ENCODE results near the gene ZRANB3. TPM values are rescaled to one million over a fixed set of nuclear protein-coding genes. Genes with fewer than 3 reads are reported as not detected.

ZRANB3 gene
- total RNA-seq, 2 experiments from 2014 or later = 11.6 to 27.0 TPM

DNA sequence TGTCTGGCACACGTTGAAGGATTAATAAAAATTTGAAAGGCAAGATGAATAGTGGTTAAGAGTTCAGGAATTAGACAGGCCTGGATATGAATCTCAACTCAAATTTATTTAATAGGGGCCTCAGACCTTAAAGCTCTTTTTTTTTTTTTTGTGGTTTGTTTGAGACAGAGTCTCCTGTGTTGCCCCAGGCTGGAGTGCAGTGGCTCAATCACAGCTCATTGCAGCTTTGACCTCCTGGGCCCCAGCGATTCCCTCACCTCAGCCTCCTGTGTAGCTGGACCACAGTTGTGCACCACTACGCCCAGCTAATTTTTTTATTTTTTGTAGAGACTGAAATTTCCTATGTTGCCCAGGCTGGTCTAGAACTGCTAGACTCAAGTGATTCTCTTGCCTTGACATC is 3.0 kb downstream of the ZRANB3 start:
- POLR2A ChIA-PET = interaction anchor here (0.6 to 1.6 kb wide), 3 partner anchors 9 to 788 kb away, joined by 3 to 5 read pairs (median 3); no protein-coding TSS in a partner anchor

DNA sequence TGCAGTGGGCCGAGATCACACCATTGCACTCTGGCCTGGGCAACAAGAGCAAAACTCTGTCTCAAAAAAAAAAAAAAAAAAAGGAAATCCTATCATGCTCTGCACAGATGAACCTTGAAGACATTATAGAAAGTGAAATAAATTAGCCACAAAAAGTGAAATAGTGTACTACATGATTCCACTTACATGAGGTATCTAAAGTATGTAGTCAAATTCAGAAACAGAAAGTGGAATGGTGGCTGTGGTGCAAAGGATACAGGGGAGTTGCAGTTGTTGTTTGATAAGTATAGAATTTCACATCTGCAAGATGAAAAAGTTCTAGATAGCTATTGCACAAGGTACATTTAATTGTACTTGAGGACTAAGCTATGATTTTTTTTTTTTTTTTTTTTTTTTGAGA is 5.2 kb downstream of the ZRANB3 start:
- CTCF ChIA-PET (ENCODE audit: unreplicated experiment) = no interaction called here
- Histone ChIP-seq H3K4me2 (ENCODE audit: low read length) (no peak overlapping the region), H3K9me2 (ENCODE audit: insufficient read depth, low read length) (no peaks in the 10 kb centered on the region), H3K79me2 (ENCODE audit: insufficient read depth, low read depth, low read length) (peaks cover 49% of the 10 kb centered on the region), H3K27ac (ENCODE audit: low read depth, low read length, poor library complexity, severe bottlenecking) (no peak overlapping the region), H2AFZ (ENCODE audit: low read length) (no peak overlapping the region), H3K4me3 (ENCODE audit: low read depth, low read length, poor library complexity, severe bottlenecking) (no peak overlapping the region), H3K9me3 (ENCODE audit: low read length) (no peaks in the 10 kb centered on the region), H3K36me3 (ENCODE audit: insufficient read depth, low read length) (peaks cover 18% of the 10 kb centered on the region), H3K4me1 (ENCODE audit: insufficient read depth, low read length, poor library complexity, severe bottlenecking) (peaks cover 21% of the 10 kb centered on the region), H4K20me1 (ENCODE audit: insufficient read depth, low read length) (no peaks in the 10 kb centered on the region)
- intact Hi-C loops (cut with micrococcal nuclease; ENCODE audit: unreplicated experiment) = no loop called here
- DNase-seq (ENCODE audit: low spot score) = no peak
- POLR2A ChIA-PET = interaction anchor here (0.6 to 0.7 kb wide), 6 partner anchors 12 to 472 kb away, joined by 3 to 10 read pairs (median 3); no protein-coding TSS in a partner anchor
- TF ChIP-seq EZH2phosphoT487 (IDR thresholded peaks at IDR 0.05; ENCODE audit: borderline replicate concordance, low read depth, low read length) = no peak
- TF ChIP-seq, protein P1, sequence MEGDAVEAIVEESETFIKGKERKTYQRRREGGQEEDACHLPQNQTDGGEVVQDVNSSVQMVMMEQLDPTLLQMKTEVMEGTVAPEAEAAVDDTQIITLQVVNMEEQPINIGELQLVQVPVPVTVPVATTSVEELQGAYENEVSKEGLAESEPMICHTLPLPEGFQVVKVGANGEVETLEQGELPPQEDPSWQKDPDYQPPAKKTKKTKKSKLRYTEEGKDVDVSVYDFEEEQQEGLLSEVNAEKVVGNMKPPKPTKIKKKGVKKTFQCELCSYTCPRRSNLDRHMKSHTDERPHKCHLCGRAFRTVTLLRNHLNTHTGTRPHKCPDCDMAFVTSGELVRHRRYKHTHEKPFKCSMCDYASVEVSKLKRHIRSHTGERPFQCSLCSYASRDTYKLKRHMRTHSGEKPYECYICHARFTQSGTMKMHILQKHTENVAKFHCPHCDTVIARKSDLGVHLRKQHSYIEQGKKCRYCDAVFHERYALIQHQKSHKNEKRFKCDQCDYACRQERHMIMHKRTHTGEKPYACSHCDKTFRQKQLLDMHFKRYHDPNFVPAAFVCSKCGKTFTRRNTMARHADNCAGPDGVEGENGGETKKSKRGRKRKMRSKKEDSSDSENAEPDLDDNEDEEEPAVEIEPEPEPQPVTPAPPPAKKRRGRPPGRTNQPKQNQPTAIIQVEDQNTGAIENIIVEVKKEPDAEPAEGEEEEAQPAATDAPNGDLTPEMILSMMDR (conservative IDR thresholded peaks at IDR 0.05; ENCODE audit: low read length) = no peak
- BruUV-seq (replicated peaks) = no TSS peak

More for the DNA sequence above, 3.0 kb downstream of the ZRANB3 start:
- Histone ChIP-seq H3K4me1 (ENCODE audit: insufficient read depth, low read length, poor library complexity, severe bottlenecking) (peaks cover 26% of the 10 kb centered on the region), H3K27ac (ENCODE audit: low read depth, low read length, poor library complexity, severe bottlenecking) (no peak overlapping the region), H3K79me2 (ENCODE audit: insufficient read depth, low read depth, low read length) (peaks cover 58% of the 10 kb centered on the region), H3K36me3 (ENCODE audit: insufficient read depth, low read length) (peaks cover 8% of the 10 kb centered on the region), H2AFZ (ENCODE audit: low read length) (no peak overlapping the region), H3K9me2 (ENCODE audit: insufficient read depth, low read length) (no peaks in the 10 kb centered on the region), H3K4me2 (ENCODE audit: low read length) (peak overlapping the region; percentile 68), H3K4me3 (ENCODE audit: low read depth, low read length, poor library complexity, severe bottlenecking) (peak overlapping the region; percentile 87), H3K9me3 (ENCODE audit: low read length) (no peaks in the 10 kb centered on the region), H4K20me1 (ENCODE audit: insufficient read depth, low read length) (peaks cover 5% of the 10 kb centered on the region; the same call in 1 of the 2 replicates)
- no peak for TF ChIP-seq EZH2phosphoT487 (IDR thresholded peaks at IDR 0.05; ENCODE audit: borderline replicate concordance, low read depth, low read length)
- TF ChIP-seq, protein P1 (conservative IDR thresholded peaks at IDR 0.05; ENCODE audit: low read length) = no peak
- CTCF ChIA-PET (ENCODE audit: unreplicated experiment) = no interaction called here
- intact Hi-C loops (cut with micrococcal nuclease; ENCODE audit: unreplicated experiment) = no loop called here
- DNase-seq (ENCODE audit: low spot score) = no peak
- BruUV-seq (replicated peaks) = no TSS peak

DNA sequence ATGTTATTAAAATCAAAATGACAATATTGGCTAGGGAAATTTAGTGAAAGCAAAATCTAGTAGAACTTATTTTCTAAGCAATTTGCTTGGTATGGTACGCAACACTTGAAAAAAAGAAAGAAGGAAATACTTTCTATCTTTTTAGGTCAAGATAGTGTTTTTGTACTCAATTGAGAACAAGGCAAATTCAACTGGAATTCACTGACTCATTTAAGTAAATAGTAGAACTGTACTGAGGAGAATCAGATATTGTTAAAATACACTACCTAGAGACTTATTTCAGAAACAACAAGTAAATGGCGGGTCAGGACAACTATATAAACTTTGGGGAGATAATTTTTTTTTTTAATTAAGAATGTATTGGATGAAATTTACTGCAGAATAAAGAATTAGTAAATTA is 18.9 kb downstream of the ZRANB3 start:
- Histone ChIP-seq H3K36me3 (ENCODE audit: insufficient read depth, low read length) (peaks cover 11% of the 10 kb centered on the region; the same call in 1 of the 2 replicates), H3K9me2 (ENCODE audit: insufficient read depth, low read length) (no peaks in the 10 kb centered on the region), H3K9me3 (ENCODE audit: low read length) (peaks cover 3% of the 10 kb centered on the region; the same call in 1 of the 2 replicates), H2AFZ (ENCODE audit: low read length) (no peak overlapping the region), H3K4me3 (ENCODE audit: low read depth, low read length, poor library complexity, severe bottlenecking) (no peak overlapping the region), H3K4me2 (ENCODE audit: low read length) (no peak overlapping the region), H4K20me1 (ENCODE audit: insufficient read depth, low read length) (no peaks in the 10 kb centered on the region), H3K4me1 (ENCODE audit: insufficient read depth, low read length, poor library complexity, severe bottlenecking) (no peaks in the 10 kb centered on the region), H3K27ac (ENCODE audit: low read depth, low read length, poor library complexity, severe bottlenecking) (no peak overlapping the region), H3K79me2 (ENCODE audit: insufficient read depth, low read depth, low read length) (no peaks in the 10 kb centered on the region)
- intact Hi-C loops (cut with micrococcal nuclease; ENCODE audit: unreplicated experiment) = no loop called here
- DNase-seq (ENCODE audit: low spot score) = no peak
- no TSS peak for BruUV-seq (replicated peaks)
- ChIA-PET POLR2A (no interaction called here), CTCF (ENCODE audit: unreplicated experiment) (no interaction called here)
- TF ChIP-seq, protein P1 (conservative IDR thresholded peaks at IDR 0.05; ENCODE audit: low read length) = no peak
- TF ChIP-seq EZH2phosphoT487 (IDR thresholded peaks at IDR 0.05; ENCODE audit: borderline replicate concordance, low read depth, low read length) = no peak

Measured in OCI-LY7 (cell line).